Measurements from ENCODE around the gene SMYD1.
A peak's percentile ranks its signal among the peaks of the same experiment; 100 is the strongest.

SMYD1 gene

DNA sequence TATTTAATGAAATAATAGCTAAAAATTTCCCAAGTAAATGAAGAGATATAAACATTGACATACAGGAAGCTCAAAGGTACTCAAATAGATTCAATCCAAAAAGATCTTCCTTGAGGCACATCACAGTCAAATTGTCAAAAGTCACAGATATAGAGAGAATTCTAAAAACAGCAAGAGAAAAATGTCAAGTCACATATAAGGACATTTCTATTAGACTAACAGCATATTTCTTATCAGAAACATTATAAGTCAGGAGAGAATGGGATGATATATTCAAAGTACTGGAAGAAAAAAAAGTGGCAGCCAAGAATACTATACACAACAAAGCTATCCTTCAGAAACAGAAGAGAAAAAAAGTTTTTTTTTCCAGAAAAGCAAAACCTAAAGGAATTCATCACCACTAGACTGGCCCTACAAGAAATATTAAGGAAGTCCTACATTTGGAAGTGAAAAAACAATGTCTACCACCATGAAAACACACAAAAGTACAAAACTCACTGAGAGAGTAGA lies 81.4 kb downstream of the SMYD1 start:
- no peak for DNase-seq

DNA sequence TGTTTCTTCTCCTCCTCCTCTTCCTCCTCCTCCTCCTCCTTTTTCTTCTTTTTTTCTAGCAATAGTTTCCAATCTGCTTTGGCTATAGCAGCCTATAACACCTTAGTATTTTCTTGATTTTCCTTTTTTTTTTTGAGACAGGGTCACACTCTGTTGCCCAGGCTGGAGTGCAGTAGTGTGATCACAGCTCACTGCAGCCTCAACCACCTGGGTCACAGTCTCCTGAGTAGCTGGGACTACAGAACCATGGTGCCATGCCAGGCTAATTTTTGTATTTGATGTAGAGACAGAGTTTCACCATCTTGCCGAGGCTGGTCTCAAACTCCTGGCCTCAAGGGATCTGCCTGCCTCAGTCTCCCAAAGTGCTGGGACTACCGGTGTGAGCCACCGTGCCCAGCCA lies 91.9 kb downstream of the SMYD1 start:
- no peak for DNase-seq

DNA sequence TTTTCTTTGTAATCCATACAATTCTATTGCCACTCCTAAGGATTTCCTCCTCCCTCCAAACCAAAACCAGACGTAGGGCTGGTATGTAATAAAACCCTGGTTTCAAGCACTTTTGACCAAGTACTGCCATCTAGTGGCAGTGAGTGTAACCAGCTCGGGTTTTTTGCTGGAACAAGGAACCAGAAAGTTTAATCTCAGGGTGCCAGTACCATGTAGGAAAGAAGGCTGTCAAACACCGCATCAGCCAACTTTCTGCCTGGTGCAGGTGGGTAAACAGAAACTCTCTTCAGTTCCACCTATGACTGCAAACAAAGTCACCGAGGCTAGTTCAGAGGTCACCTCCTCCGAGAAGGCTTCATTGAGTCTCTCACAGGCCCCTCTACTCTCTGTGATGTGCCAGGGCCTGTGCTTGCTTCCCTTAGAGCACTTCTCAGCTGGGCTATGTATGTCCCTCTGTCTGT lies 92.4 kb downstream of the SMYD1 start:
- DNase-seq, result peak; percentile 31

GRCh38 chr2:88160517-88160916 lies 92.9 kb downstream of the SMYD1 start:
- DNase-seq, result no peak

GRCh38 chr2:88161446-88162244 lies 94.0 kb downstream of the SMYD1 start:
- no peak for DNase-seq

Data from activated CD4-positive, alpha-beta T cell treated with anti-CD3 and anti-CD28 coated beads for 1 hour (primary cell).